ENCODE measurements around the gene YWHAG.

DNA sequence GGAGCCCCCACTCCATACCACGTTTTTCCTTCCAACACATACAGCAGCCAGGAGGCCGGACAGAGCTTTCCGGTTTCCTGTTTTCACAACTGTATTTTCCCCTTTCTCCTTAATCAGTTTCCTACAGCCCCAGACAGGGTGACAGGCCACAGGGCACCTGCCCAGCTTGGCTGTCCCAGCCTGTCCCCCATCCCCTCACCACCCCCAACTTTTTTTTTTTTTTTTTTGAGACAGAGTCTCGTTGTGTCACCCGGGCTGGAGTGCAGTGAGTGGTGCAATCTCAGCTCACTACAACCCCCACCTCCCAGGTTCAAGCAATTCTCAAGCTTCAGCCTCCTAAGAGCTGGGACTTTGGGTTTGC is 66.6 kb downstream of the YWHAG start:
- TF ChIP-seq POLR2A (IDR thresholded peaks at IDR 0.05; ENCODE audit: low read depth, low read length) (no peak), POLR2AphosphoS5 (IDR thresholded peaks at IDR 0.05; ENCODE audit: low read depth, low read length) (no peak)

All from GM12892 (cell line).